GM21825 (cell line): Measurements from ENCODE around the gene WTAP.

Experiments
- ATAC-seq: cut with Tn5 transposase; IDR thresholded peaks from one replicate; pipeline ENCODE4 v1.9.1; 2021; ENCODE audit warnings: mild to moderate bottlenecking, moderate library complexity; ENCODE audit not compliant: unreplicated experiment

The WTAP gene

GRCh38 chr6:159801935-159802334, 74.6 kb downstream of the WTAP start:
- ATAC-seq: no peak

DNA sequence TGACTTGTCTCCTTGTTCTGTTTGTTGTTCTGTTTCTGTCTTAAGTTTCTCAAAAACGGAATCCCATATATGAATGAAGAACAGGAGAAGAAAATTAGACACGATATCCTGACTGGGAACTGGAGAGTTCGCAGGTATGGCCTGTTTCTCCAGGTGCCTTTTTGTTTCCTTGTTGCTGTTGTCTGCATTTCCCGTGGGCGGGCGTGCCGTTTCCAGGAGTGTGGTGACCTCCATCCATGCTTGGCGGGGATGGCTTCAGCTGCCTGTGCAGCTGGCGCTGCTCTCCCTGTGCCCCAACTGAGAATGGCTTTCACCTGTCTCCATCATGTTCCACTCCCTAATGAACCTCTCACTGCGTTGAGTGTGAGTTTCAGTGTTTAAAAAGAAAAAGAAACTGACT, 77.2 kb downstream of the WTAP start:
- no peak for ATAC-seq

DNA sequence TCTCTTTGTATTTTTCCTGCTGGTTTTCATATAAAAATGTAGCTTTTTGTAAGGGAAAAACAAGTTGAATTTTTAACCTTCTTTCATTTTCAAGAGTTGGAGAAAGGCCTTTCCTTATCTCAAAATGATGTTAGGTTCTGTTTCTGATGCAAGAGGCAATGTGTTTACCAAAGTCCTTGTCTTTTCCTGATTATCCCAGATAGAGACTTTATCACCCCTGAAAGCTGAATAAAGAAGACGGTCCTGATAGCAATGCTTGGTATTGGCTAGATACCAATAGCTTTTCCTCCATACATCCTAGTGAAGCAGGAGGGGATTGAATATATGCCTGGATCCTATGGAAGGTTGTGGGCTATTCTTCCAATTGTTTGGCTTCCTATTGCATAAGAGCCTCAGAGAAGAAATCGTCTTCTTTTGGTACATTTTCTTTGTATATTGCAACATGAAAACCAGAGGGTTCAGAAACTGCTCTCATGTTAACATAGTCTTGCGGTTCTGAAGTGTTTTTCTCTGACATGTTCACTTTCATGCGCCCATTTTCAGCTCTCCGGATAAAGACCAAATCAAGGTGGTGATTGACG, 78.2 kb downstream of the WTAP start:
- ATAC-seq: no peak
